ENCODE measurements around the gene RPL10L.

Gene RPL10L

GRCh38 chr14:46661728-46662127 lies 10.1 kb upstream of the RPL10L start (continued):
- no peak for TF ChIP-seq PATZ1 (CRISPR knock-in tag; IDR thresholded peaks at IDR 0.05; ENCODE audit: borderline replicate concordance)
- TF ChIP-seq ZNF8 (CRISPR knock-in tag; IDR thresholded peaks at IDR 0.05) = no peak

- ATAC-seq = no peak
- TF ChIP-seq TOX (CRISPR knock-in tag; IDR thresholded peaks at IDR 0.05; ENCODE audit: borderline replicate concordance) (no peak), GLIS3 (CRISPR knock-in tag; IDR thresholded peaks at IDR 0.05) (no peak), CSRNP3 (CRISPR knock-in tag; IDR thresholded peaks at IDR 0.05) (no peak)
Measured at GRCh38 chr14:46653031-46653755, 1.6 kb upstream of the RPL10L start.

GRCh38 chr14:46646796-46647195 lies 4.8 kb downstream of the RPL10L start:
- no peak for ATAC-seq
- no peak for TF ChIP-seq ZC3H10 (CRISPR knock-in tag; IDR thresholded peaks at IDR 0.05)
- no peak for TF ChIP-seq PATZ1 (CRISPR knock-in tag; IDR thresholded peaks at IDR 0.05; ENCODE audit: borderline replicate concordance)
- TF ChIP-seq ZNF565 (CRISPR knock-in tag; conservative IDR thresholded peaks at IDR 0.05; ENCODE audit: low read depth) = no peak
- TF ChIP-seq RARB (CRISPR knock-in tag; IDR thresholded peaks at IDR 0.05) = no peak
- no peak for TF ChIP-seq CSDC2 (CRISPR knock-in tag; IDR thresholded peaks at IDR 0.05)

- TF ChIP-seq TOX (CRISPR knock-in tag; IDR thresholded peaks at IDR 0.05; ENCODE audit: borderline replicate concordance) (no peak), ZC3H10 (CRISPR knock-in tag; IDR thresholded peaks at IDR 0.05) (no peak), ISL1 (CRISPR knock-in tag; IDR thresholded peaks at IDR 0.05) (no peak), ZNF70 (CRISPR knock-in tag; IDR thresholded peaks at IDR 0.05) (no peak), GLIS3 (CRISPR knock-in tag; IDR thresholded peaks at IDR 0.05) (no peak), TCF4 (CRISPR knock-in tag; IDR thresholded peaks at IDR 0.05; ENCODE audit: borderline replicate concordance) (no peak), ESRRG (CRISPR knock-in tag; IDR thresholded peaks at IDR 0.05) (no peak)
Measured at GRCh38 chr14:46626876-46627275, 24.7 kb downstream of the RPL10L start.

More at GRCh38 chr14:46626876-46627275, 24.7 kb downstream of the RPL10L start:
- no peak for ATAC-seq

Measured in SK-N-SH treated with all-trans-retinoic acid at 6 μM for 48 hours (cell line).